ENCODE measurements around the gene TRIM61.

The TRIM61 gene

GRCh38 chr4:164956766-164957643, 20.5 kb downstream of the TRIM61 start:
- TF ChIP-seq CTCF (IDR thresholded peaks at IDR 0.05): no peak

- TF ChIP-seq CTCF (IDR thresholded peaks at IDR 0.05): no peak
These were observed 22.2 kb downstream of the TRIM61 start for GRCh38 chr4:164955107-164955805.

- no peak for TF ChIP-seq CTCF (IDR thresholded peaks at IDR 0.05)
These were observed 24.9 kb downstream of the TRIM61 start for GRCh38 chr4:164952551-164952950.

GRCh38 chr4:164949448-164950143, 27.9 kb downstream of the TRIM61 start:
- no peak; the same call in 1 of the 2 replicates for TF ChIP-seq CTCF (IDR thresholded peaks at IDR 0.05)

- TF ChIP-seq CTCF (IDR thresholded peaks at IDR 0.05): no peak
These were observed 28.5 kb downstream of the TRIM61 start for GRCh38 chr4:164948975-164949374.

- TF ChIP-seq CTCF (IDR thresholded peaks at IDR 0.05): no peak
These were observed 30.6 kb downstream of the TRIM61 start for GRCh38 chr4:164946810-164947209.

- TF ChIP-seq CTCF (IDR thresholded peaks at IDR 0.05): no peak
These were observed 32.3 kb downstream of the TRIM61 start for GRCh38 chr4:164945146-164945545.
